Loucy (cell line): ENCODE measurements around the gene HBP1.

Experiments used
- H2AFZ ChIP-seq: fragments of 200-600 bp; sonication (generic); 2 replicates; pipeline ENCODE4 v1.6.0; 2016; ENCODE audit warnings: antibody characterized with exemption, mild to moderate bottlenecking, low read length, moderate library complexity
- H3F3A ChIP-seq: fragments of 200-600 bp; 2 replicates; pipeline ENCODE4 v1.6.0; 2016; ENCODE audit warnings: antibody characterized with exemption, low read depth, mild to moderate bottlenecking
- H3K27me3 ChIP-seq: fragments of 200-600 bp; sonication (generic); 2 replicates; pipeline ENCODE4 v1.6.1; 2014; ENCODE audit warnings: low read length, mild to moderate bottlenecking; ENCODE audit not compliant: insufficient read depth, poor library complexity, severe bottlenecking
- H3K36me3 ChIP-seq: fragments of 200-600 bp; sonication (generic); 2 replicates; pipeline ENCODE4 v1.6.1; 2016; ENCODE audit warnings: low read length; ENCODE audit not compliant: insufficient read depth
- H3K4me1 ChIP-seq: fragments of 200-600 bp; sonication (generic); 2 replicates; pipeline ENCODE4 v1.5.1; 2014; ENCODE audit warnings: low read length, mild to moderate bottlenecking; ENCODE audit not compliant: insufficient read depth, poor library complexity, severe bottlenecking
- H3K4me2 ChIP-seq: fragments of 200-600 bp; sonication (generic); 2 replicates; pipeline ENCODE4 v1.6.0; 2014; ENCODE audit warnings: antibody characterized with exemption, low read length, low read depth, mild to moderate bottlenecking; ENCODE audit not compliant: poor library complexity, severe bottlenecking
- H3K4me3 ChIP-seq: fragments of 200-600 bp; sonication (generic); 2 replicates; pipeline ENCODE4 v1.5.1; 2014; ENCODE audit warnings: low read length, mild to moderate bottlenecking, mixed read lengths; ENCODE audit not compliant: poor library complexity, severe bottlenecking
- H3K79me2 ChIP-seq: fragments of 200-600 bp; sonication (generic); 2 replicates; pipeline ENCODE4 v1.6.1; 2014; ENCODE audit warnings: low read length; ENCODE audit not compliant: insufficient read depth
- H3K9ac ChIP-seq: fragments of 200-600 bp; sonication (generic); 2 replicates; pipeline ENCODE4 v1.6.0; 2014; ENCODE audit warnings: mild to moderate bottlenecking, low read depth, low read length, moderate library complexity; ENCODE audit not compliant: poor library complexity, severe bottlenecking
- H3K9me2 ChIP-seq: fragments of 200-600 bp; sonication (generic); replicated peaks from 2 replicates; pipeline ENCODE4 v1.6.1; 2016; ENCODE audit warnings: low read depth, low read length, mixed read lengths
- H3K9me3 ChIP-seq: fragments of 200-600 bp; sonication (generic); 2 replicates; pipeline ENCODE4 v1.6.1; 2014; ENCODE audit warnings: mild to moderate bottlenecking, antibody characterized with exemption, low read length, low read depth; ENCODE audit not compliant: insufficient read depth
- H4K20me1 ChIP-seq: fragments of 200-600 bp; sonication (generic); 2 replicates; pipeline ENCODE4 v1.6.0; 2014; ENCODE audit warnings: antibody characterized with exemption, low read length, mild to moderate bottlenecking; ENCODE audit not compliant: insufficient read depth, poor library complexity, severe bottlenecking
- EZH2phosphoT487 ChIP-seq: fragments of 200-600 bp; IDR thresholded peaks from 2 replicates; pipeline ENCODE4 v1.6.1; 2018; ENCODE audit warnings: antibody characterized with exemption, mild to moderate bottlenecking, moderate library complexity, borderline replicate concordance
- TF ChIP-seq, protein P1 (sequence below): fragments of 200-600 bp; sonication (generic); conservative IDR thresholded peaks from 2 replicates; pipeline ENCODE4 v1.5.1; 2014; ENCODE audit warnings: mild to moderate bottlenecking, antibody characterized with exemption, low read length

Gene HBP1

DNA sequence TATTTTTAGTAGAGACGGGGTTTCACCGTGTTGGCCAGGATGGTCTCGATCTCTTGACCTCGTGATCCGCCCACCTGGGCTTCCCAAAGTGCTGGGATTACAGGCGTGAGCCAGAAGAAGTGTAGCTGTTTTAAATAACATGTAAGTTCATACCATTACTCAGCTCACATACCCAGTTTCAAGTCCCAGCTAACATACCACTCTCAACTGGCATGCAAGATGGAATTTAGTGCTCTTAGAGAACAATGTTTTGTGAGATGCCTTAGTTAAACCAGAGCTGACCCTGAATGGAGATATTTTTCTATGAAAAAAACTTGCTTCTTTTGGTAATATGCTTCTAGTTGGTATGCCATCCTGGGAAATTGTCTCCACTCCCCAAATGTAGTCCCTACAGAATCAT, 37.3 kb downstream of the HBP1 start:
- TF ChIP-seq EZH2phosphoT487: no peak
- TF ChIP-seq, protein P1, sequence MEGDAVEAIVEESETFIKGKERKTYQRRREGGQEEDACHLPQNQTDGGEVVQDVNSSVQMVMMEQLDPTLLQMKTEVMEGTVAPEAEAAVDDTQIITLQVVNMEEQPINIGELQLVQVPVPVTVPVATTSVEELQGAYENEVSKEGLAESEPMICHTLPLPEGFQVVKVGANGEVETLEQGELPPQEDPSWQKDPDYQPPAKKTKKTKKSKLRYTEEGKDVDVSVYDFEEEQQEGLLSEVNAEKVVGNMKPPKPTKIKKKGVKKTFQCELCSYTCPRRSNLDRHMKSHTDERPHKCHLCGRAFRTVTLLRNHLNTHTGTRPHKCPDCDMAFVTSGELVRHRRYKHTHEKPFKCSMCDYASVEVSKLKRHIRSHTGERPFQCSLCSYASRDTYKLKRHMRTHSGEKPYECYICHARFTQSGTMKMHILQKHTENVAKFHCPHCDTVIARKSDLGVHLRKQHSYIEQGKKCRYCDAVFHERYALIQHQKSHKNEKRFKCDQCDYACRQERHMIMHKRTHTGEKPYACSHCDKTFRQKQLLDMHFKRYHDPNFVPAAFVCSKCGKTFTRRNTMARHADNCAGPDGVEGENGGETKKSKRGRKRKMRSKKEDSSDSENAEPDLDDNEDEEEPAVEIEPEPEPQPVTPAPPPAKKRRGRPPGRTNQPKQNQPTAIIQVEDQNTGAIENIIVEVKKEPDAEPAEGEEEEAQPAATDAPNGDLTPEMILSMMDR: no peak
- peaks cover 78% of the 10 kb centered on the region; the same call in 1 of the 2 replicates for H3K36me3 ChIP-seq
- no peaks in the 10 kb centered on the region for H3K27me3 ChIP-seq
- no peaks in the 10 kb centered on the region for H4K20me1 ChIP-seq
- H3F3A ChIP-seq: no peaks in the 10 kb centered on the region
- H3K9me3 ChIP-seq: no peaks in the 10 kb centered on the region
- no peaks in the 10 kb centered on the region for H3K79me2 ChIP-seq
- no peaks in the 10 kb centered on the region for H3K4me1 ChIP-seq
- no peaks in the 10 kb centered on the region for H3K9me2 ChIP-seq
- no peak overlapping the region for H3K4me3 ChIP-seq
- H3K9ac ChIP-seq: no peak overlapping the region
- H3K4me2 ChIP-seq: no peak overlapping the region
- H2AFZ ChIP-seq: no peak overlapping the region

DNA sequence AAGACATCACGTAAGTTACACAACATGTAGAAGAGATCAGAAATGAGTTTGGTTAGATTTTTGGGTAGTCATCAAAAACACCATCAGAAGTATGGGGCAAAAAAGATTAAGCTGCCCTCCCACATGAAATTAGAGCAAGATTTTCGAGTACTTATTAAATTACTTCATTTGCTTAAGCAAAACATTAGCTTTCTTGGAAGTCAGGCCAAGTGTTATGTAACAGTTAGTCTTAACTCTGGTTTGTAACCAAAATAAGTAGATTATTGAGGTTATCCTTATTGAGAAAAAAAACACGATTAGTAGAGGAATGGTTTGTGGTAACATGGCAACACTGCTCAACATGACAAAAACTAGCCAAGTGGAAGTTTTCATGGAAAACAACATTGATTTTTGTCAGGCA, 37.9 kb downstream of the HBP1 start:
- Histone ChIP-seq H3K9me2 (no peaks in the 10 kb centered on the region), H3F3A (no peaks in the 10 kb centered on the region), H3K36me3 (peaks cover 72% of the 10 kb centered on the region; the same call in 1 of the 2 replicates), H4K20me1 (no peaks in the 10 kb centered on the region), H3K4me2 (no peak overlapping the region), H3K4me3 (no peak overlapping the region), H2AFZ (no peak overlapping the region), H3K27me3 (no peaks in the 10 kb centered on the region), H3K9ac (no peak overlapping the region), H3K4me1 (no peaks in the 10 kb centered on the region), H3K79me2 (no peaks in the 10 kb centered on the region), H3K9me3 (no peaks in the 10 kb centered on the region)
- TF ChIP-seq, protein P1: no peak
- TF ChIP-seq EZH2phosphoT487: no peak

- TF ChIP-seq, protein P1: no peak
- no peak for TF ChIP-seq EZH2phosphoT487
- H3K79me2 ChIP-seq: no peaks in the 10 kb centered on the region
- no peaks in the 10 kb centered on the region for H3K4me1 ChIP-seq
- no peak overlapping the region for H3K9ac ChIP-seq
- H3K27me3 ChIP-seq: no peaks in the 10 kb centered on the region
- no peaks in the 10 kb centered on the region for H3K9me3 ChIP-seq
- H3K9me2 ChIP-seq: no peaks in the 10 kb centered on the region
- H3K4me2 ChIP-seq: no peak overlapping the region
- no peaks in the 10 kb centered on the region for H3F3A ChIP-seq
- H2AFZ ChIP-seq: no peak overlapping the region
- no peak overlapping the region for H3K4me3 ChIP-seq
- H4K20me1 ChIP-seq: no peaks in the 10 kb centered on the region
- peaks cover 65% of the 10 kb centered on the region; the same call in 1 of the 2 replicates for H3K36me3 ChIP-seq
These were observed 38.7 kb downstream of the HBP1 start for GRCh38 chr7:107207459-107207858.
